ENCODE results near the gene KCNJ2.

DNA sequence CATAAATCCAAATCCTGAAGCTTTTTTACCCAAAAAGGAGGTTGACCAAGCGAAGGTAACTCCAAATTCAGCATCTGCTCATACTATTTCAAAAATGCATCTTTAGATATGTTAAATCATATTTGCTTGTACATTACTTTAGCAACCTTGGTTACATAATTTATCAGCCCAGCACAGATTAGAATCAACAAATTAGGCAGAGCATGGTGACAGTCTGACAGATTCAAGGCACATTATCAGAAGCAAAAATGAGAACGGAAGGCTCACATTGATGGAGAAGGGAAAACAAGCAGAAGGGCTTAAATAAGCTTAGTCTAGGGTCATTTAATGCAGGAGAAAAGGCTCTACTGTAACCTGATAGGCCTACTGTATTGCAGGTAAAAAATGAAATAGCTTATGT, 3.9 kb upstream of the KCNJ2 start:
- TF ChIP-seq, protein P1, sequence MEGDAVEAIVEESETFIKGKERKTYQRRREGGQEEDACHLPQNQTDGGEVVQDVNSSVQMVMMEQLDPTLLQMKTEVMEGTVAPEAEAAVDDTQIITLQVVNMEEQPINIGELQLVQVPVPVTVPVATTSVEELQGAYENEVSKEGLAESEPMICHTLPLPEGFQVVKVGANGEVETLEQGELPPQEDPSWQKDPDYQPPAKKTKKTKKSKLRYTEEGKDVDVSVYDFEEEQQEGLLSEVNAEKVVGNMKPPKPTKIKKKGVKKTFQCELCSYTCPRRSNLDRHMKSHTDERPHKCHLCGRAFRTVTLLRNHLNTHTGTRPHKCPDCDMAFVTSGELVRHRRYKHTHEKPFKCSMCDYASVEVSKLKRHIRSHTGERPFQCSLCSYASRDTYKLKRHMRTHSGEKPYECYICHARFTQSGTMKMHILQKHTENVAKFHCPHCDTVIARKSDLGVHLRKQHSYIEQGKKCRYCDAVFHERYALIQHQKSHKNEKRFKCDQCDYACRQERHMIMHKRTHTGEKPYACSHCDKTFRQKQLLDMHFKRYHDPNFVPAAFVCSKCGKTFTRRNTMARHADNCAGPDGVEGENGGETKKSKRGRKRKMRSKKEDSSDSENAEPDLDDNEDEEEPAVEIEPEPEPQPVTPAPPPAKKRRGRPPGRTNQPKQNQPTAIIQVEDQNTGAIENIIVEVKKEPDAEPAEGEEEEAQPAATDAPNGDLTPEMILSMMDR (IDR thresholded peaks at IDR 0.05), result no peak
- TF ChIP-seq EZH2 (IDR thresholded peaks at IDR 0.05), result no peak

All from neural progenitor cell (in vitro differentiated cells).